K562 (cell line): ENCODE data around the gene ZNF548. TPM values are rescaled to one million over a fixed set of nuclear protein-coding genes. Genes with fewer than 3 reads are reported as not detected.

Experiments used
- CBFB ChIP-seq: sonication (generic); formaldehyde crosslinking; IDR thresholded peaks from 2 replicates; pipeline ENCODE4 v1.4.0; 2020; ENCODE audit warnings: mild to moderate bottlenecking, missing genetic modification reagents
- CXXC5 ChIP-seq: fragments of 250-450 bp; sonication (Bioruptor Pico); IDR thresholded peaks from 2 replicates; pipeline ENCODE4 v1.8.0; 2022; ENCODE audit warnings: inconsistent platforms, mild to moderate bottlenecking, moderate library complexity
- ELF1 ChIP-seq: fragments of 200-800 bp; sonication (Bioruptor generic); IDR thresholded peaks from 2 replicates; pipeline ENCODE4 v1.6.1; 2016; ENCODE audit warnings: missing genetic modification characterization, missing compliant biosample characterization
- EP400 ChIP-seq: fragments of 450-650 bp; IDR thresholded peaks from 2 replicates; pipeline ENCODE4 v1.6.1; 2017; ENCODE audit warnings: antibody characterized with exemption, mild to moderate bottlenecking, moderate library complexity
- FOXK2 ChIP-seq, 2 experiments: fragments of 450-650 bp; IDR thresholded peaks in 1 of 2; conservative IDR thresholded peaks in 1 of 2; 2 replicates each; pipeline ENCODE4 v1.6.1; 2016; ENCODE audit warnings: low read depth in 2 of 2, mild to moderate bottlenecking in 1 of 2
- KHSRP ChIP-seq: fragments of 450-650 bp; IDR thresholded peaks from 2 replicates; pipeline ENCODE4 v1.6.1; 2017
- POLR2AphosphoS5 ChIP-seq: IDR thresholded peaks from 2 replicates; pipeline ENCODE4 v1.6.1; 2011; ENCODE audit warnings: mild to moderate bottlenecking, low read depth, low read length, moderate library complexity; ENCODE audit not compliant: control insufficient read depth, insufficient read depth
- RCOR1 ChIP-seq, 2 experiments: IDR thresholded peaks; 2 replicates each; pipeline ENCODE4 v1.6.1; 2012; ENCODE audit warnings: low read depth in 2 of 2, low read length in 2 of 2, borderline replicate concordance in 1 of 2, improper control_type of control experiment in 1 of 2
- polyA plus RNA-seq, 8 experiments: library from polyadenylated mRNA; depleted of rRNA in 4 of 8; stranded (reverse) in 5 of 8; unstranded in 3 of 8; fragments of >200 nt; fragmentation: Nextera tagmentation in 2 of 8; fragmentation: Illumina TruSeq in 1 of 8; extraction: Ambion mirVana in 2 of 8; extraction: Trizol in 1 of 8; gene quantifications; 2 replicates each; pipeline versions ENCODE4 v1.2.1 to v1.2.3, GENCODE V29; 2011 to 2014; ENCODE audit warnings: inconsistent platforms in 1 of 8, missing spikeins in 1 of 8
- total RNA-seq, 7 experiments: library from RNA; depleted of rRNA in 6 of 7; stranded (reverse); fragments of >200 nt in 6 of 7; fragmentation: Illumina TruSeq in 2 of 7; extraction: Trizol in 2 of 7; gene quantifications; 2 replicates each; pipeline versions ENCODE4 v1.2.1 to v1.2.3, GENCODE V29; 2011 to 2021; ENCODE audit warnings: low replicate concordance in 1 of 7
- TF ChIP-seq, protein P1 (sequence below): fragments of 450-650 bp; IDR thresholded peaks from 2 replicates; pipeline ENCODE4 v1.6.1; 2014; ENCODE audit warnings: low read depth, mild to moderate bottlenecking, moderate library complexity, borderline replicate concordance
- TF ChIP-seq, protein P2 (sequence below): fragments of 450-650 bp; IDR thresholded peaks from 2 replicates; pipeline ENCODE4 v1.6.1; 2016; ENCODE audit warnings: mild to moderate bottlenecking, moderate library complexity
- TF ChIP-seq, protein P3 (sequence below): fragments of 250-450 bp; sonication (Bioruptor Pico); IDR thresholded peaks from 2 replicates; pipeline ENCODE4 v1.4.0; 2020; ENCODE audit warnings: mild to moderate bottlenecking

The ZNF548 gene
- total and polyA plus RNA-seq, 9 of the 15 experiments (the other 6 are each of a cell fraction or from before 2014, with no cell fraction given), result 1.5 to 8.7 (median 4.5) TPM

DNA sequence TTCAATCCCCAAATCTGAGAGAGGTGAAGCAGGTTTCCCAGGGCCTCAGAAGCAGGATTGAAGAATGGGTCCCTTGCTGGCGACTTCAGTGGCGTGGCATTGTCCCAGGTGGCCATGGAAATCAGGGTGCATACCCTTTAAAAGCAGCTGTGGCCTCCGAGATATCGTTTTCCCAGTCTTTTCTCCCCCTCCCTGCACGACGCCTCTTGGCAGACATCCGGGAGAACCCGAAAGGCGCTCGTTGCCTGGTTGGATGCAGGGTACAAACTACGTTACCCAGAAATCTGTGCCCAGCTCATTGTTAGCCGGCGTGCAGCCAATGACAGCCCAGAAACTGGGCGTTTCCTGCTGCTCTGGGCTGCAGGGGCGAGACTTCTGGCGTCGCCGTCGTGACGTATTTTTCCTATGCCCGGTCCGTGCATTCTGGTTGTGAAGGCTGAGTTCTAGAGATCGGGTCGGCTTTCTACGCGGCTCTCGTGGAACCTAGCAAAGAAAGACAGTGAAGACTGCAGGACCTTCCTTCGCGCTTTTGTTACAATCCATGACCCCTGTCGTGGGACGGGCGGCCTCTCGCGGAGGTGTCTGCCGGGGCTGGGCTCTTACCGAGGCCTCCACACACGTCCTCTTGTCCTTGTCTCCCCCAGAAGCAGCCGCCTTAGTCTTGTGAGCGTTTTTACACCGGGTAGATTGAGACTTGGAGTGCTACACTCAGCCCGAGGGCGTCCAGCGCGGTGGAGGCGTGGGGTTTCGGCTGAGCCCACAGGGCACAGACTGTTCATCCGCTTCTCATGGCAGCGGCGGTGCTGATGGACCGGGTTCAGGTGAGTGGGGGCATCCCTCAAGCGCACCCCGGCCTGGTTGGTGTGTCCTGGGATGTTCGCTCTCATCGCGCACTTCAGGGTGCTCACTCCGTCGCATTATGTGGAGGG is 38.5 kb upstream of the ZNF548 start, which contains the start of gene ZNF304 (continued):
- TF ChIP-seq, protein P1, sequence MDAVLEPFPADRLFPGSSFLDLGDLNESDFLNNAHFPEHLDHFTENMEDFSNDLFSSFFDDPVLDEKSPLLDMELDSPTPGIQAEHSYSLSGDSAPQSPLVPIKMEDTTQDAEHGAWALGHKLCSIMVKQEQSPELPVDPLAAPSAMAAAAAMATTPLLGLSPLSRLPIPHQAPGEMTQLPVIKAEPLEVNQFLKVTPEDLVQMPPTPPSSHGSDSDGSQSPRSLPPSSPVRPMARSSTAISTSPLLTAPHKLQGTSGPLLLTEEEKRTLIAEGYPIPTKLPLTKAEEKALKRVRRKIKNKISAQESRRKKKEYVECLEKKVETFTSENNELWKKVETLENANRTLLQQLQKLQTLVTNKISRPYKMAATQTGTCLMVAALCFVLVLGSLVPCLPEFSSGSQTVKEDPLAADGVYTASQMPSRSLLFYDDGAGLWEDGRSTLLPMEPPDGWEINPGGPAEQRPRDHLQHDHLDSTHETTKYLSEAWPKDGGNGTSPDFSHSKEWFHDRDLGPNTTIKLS, result peak; percentile 76
- TF ChIP-seq CXXC5 (peak; percentile 72; the same call in 1 of the 2 replicates), POLR2AphosphoS5 (peak; percentile 36; the same call in 1 of the 2 replicates), CBFB (CRISPR knock-in tag) (no peak), FOXK2 (conservative IDR thresholded peaks at IDR 0.05 in 1 of 2, IDR thresholded peaks at IDR 0.05 in 1 of 2; ENCODE audit: low read depth in 2 of 2) (0 out of 4 replicates have a peak, but pooled peaks of 1 of the 2 experiments have one; percentile 21), ELF1 (peak; percentile 79), RCOR1 (IDR thresholded peaks at IDR 0.05; ENCODE audit: borderline replicate concordance in 1 of 2, low read depth in 2 of 2, low read length in 2 of 2) (peak in 1 of 2 experiments; percentile 27; a peak in 1 of 4 replicates), EP400 (peak; percentile 15; the same call in 1 of the 2 replicates), KHSRP (peak; percentile 30; the same call in 1 of the 2 replicates)
- TF ChIP-seq, protein P2, sequence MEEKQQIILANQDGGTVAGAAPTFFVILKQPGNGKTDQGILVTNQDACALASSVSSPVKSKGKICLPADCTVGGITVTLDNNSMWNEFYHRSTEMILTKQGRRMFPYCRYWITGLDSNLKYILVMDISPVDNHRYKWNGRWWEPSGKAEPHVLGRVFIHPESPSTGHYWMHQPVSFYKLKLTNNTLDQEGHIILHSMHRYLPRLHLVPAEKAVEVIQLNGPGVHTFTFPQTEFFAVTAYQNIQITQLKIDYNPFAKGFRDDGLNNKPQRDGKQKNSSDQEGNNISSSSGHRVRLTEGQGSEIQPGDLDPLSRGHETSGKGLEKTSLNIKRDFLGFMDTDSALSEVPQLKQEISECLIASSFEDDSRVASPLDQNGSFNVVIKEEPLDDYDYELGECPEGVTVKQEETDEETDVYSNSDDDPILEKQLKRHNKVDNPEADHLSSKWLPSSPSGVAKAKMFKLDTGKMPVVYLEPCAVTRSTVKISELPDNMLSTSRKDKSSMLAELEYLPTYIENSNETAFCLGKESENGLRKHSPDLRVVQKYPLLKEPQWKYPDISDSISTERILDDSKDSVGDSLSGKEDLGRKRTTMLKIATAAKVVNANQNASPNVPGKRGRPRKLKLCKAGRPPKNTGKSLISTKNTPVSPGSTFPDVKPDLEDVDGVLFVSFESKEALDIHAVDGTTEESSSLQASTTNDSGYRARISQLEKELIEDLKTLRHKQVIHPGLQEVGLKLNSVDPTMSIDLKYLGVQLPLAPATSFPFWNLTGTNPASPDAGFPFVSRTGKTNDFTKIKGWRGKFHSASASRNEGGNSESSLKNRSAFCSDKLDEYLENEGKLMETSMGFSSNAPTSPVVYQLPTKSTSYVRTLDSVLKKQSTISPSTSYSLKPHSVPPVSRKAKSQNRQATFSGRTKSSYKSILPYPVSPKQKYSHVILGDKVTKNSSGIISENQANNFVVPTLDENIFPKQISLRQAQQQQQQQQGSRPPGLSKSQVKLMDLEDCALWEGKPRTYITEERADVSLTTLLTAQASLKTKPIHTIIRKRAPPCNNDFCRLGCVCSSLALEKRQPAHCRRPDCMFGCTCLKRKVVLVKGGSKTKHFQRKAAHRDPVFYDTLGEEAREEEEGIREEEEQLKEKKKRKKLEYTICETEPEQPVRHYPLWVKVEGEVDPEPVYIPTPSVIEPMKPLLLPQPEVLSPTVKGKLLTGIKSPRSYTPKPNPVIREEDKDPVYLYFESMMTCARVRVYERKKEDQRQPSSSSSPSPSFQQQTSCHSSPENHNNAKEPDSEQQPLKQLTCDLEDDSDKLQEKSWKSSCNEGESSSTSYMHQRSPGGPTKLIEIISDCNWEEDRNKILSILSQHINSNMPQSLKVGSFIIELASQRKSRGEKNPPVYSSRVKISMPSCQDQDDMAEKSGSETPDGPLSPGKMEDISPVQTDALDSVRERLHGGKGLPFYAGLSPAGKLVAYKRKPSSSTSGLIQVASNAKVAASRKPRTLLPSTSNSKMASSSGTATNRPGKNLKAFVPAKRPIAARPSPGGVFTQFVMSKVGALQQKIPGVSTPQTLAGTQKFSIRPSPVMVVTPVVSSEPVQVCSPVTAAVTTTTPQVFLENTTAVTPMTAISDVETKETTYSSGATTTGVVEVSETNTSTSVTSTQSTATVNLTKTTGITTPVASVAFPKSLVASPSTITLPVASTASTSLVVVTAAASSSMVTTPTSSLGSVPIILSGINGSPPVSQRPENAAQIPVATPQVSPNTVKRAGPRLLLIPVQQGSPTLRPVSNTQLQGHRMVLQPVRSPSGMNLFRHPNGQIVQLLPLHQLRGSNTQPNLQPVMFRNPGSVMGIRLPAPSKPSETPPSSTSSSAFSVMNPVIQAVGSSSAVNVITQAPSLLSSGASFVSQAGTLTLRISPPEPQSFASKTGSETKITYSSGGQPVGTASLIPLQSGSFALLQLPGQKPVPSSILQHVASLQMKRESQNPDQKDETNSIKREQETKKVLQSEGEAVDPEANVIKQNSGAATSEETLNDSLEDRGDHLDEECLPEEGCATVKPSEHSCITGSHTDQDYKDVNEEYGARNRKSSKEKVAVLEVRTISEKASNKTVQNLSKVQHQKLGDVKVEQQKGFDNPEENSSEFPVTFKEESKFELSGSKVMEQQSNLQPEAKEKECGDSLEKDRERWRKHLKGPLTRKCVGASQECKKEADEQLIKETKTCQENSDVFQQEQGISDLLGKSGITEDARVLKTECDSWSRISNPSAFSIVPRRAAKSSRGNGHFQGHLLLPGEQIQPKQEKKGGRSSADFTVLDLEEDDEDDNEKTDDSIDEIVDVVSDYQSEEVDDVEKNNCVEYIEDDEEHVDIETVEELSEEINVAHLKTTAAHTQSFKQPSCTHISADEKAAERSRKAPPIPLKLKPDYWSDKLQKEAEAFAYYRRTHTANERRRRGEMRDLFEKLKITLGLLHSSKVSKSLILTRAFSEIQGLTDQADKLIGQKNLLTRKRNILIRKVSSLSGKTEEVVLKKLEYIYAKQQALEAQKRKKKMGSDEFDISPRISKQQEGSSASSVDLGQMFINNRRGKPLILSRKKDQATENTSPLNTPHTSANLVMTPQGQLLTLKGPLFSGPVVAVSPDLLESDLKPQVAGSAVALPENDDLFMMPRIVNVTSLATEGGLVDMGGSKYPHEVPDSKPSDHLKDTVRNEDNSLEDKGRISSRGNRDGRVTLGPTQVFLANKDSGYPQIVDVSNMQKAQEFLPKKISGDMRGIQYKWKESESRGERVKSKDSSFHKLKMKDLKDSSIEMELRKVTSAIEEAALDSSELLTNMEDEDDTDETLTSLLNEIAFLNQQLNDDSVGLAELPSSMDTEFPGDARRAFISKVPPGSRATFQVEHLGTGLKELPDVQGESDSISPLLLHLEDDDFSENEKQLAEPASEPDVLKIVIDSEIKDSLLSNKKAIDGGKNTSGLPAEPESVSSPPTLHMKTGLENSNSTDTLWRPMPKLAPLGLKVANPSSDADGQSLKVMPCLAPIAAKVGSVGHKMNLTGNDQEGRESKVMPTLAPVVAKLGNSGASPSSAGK, result peak; percentile 90
- TF ChIP-seq, protein P3, sequence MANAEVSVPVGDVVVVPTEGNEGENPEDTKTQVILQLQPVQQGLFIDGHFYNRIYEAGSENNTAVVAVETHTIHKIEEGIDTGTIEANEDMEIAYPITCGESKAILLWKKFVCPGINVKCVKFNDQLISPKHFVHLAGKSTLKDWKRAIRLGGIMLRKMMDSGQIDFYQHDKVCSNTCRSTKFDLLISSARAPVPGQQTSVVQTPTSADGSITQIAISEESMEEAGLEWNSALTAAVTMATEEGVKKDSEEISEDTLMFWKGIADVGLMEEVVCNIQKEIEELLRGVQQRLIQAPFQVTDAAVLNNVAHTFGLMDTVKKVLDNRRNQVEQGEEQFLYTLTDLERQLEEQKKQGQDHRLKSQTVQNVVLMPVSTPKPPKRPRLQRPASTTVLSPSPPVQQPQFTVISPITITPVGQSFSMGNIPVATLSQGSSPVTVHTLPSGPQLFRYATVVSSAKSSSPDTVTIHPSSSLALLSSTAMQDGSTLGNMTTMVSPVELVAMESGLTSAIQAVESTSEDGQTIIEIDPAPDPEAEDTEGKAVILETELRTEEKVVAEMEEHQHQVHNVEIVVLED, result peak; percentile 69
